Dendritic cell treated with granulocyte-macrophage colony-stimulating factor and Interleukin-4, amounts not matched to agents 40 ng/mL and 50 ng/mL, for 4 days (primary cell): Measurements from ENCODE around the gene GALC.
"Not testable (repeated sequence)": the region's sequence is repeated elsewhere in the genome, so short reads cannot be mapped to it uniquely, and the experiment has no call there.

Experiments used
- H3K27ac Mint-ChIP-seq: one replicate; pipeline ENCODE4 v1.8.0; 2022; ENCODE audit warnings: mild to moderate bottlenecking, mixed read lengths
- H3K27me3 Mint-ChIP-seq: one replicate; pipeline ENCODE4 v1.8.0; 2022; ENCODE audit warnings: mild to moderate bottlenecking, mixed read lengths
- H3K36me3 Mint-ChIP-seq: one replicate; pipeline ENCODE4 v1.8.0; 2022; ENCODE audit warnings: low read depth, mixed read lengths
- H3K4me1 Mint-ChIP-seq: one replicate; pipeline ENCODE4 v1.8.0; 2022; ENCODE audit warnings: low read depth, mixed read lengths
- H3K4me3 Mint-ChIP-seq: one replicate; pipeline ENCODE4 v1.8.0; 2022; ENCODE audit warnings: mild to moderate bottlenecking, moderate library complexity, mixed read lengths
- H3K9me3 Mint-ChIP-seq: one replicate; pipeline ENCODE4 v1.8.0; 2022; ENCODE audit warnings: mixed read lengths
- intact Hi-C: fragments of 100-400 bp; cut with micrococcal nuclease; formaldehyde crosslinking; loops from one replicate; pipeline ENCODE4 v1.15.0; 2022

The GALC gene

GRCh38 chr14:87992718-87993628 lies at the start of gene GALC:
GALC (minus strand) TSS chr14:87993182; CDS start chr14:87993164, 18 bp downstream.
- H3K4me3 Mint-ChIP-seq = peak within 1 kb of the TSS; percentile 83
- H3K9me3 Mint-ChIP-seq = no peaks in the 10 kb centered on the region
- H3K27me3 Mint-ChIP-seq = no peaks in the 10 kb centered on the region
- peaks cover 63% of the 10 kb centered on the region for H3K4me1 Mint-ChIP-seq
- H3K36me3 Mint-ChIP-seq = peaks cover 7% of the 10 kb centered on the region
- intact Hi-C loops = loop anchor here (10.0 kb wide), 1 partner anchor 52 kb away; no protein-coding TSS in a partner anchor
- H3K27ac Mint-ChIP-seq = peak within 1 kb of the TSS; percentile 90

- Mint-ChIP-seq H3K4me3 (no peak overlapping the region), H3K36me3 (no peaks in the 10 kb centered on the region), H3K27ac (no peak overlapping the region), H3K9me3 (no peaks in the 10 kb centered on the region), H3K4me1 (peaks cover 16% of the 10 kb centered on the region), H3K27me3 (peaks cover 14% of the 10 kb centered on the region)
- intact Hi-C loops = loop anchor here (5.0 to 10.0 kb wide), 2 partner anchors 37 to 45 kb away; partner anchors contain the start of gene GALC
Observed at GRCh38 chr14:88040146-88040545, 47.2 kb upstream of the GALC start.

- Mint-ChIP-seq H3K4me3 (no peak overlapping the region), H3K4me1 (peaks cover 16% of the 10 kb centered on the region), H3K27ac (no peak overlapping the region), H3K9me3 (no peaks in the 10 kb centered on the region), H3K36me3 (no peaks in the 10 kb centered on the region), H3K27me3 (peaks cover 14% of the 10 kb centered on the region)
- intact Hi-C loops = no loop called here
Observed at GRCh38 chr14:88039197-88039596, 46.2 kb upstream of the GALC start.

- Mint-ChIP-seq H3K4me3 (no peak overlapping the region), H3K27ac (no peak overlapping the region), H3K36me3 (no peaks in the 10 kb centered on the region), H3K4me1 (peaks cover 21% of the 10 kb centered on the region), H3K27me3 (peaks cover 14% of the 10 kb centered on the region), H3K9me3 (no peaks in the 10 kb centered on the region)
- intact Hi-C loops = no loop called here
Observed at GRCh38 chr14:88037325-88037724, 44.3 kb upstream of the GALC start.

GRCh38 chr14:88036422-88036821 lies 43.4 kb upstream of the GALC start:
- Mint-ChIP-seq H3K9me3 (no peaks in the 10 kb centered on the region), H3K27me3 (peaks cover 14% of the 10 kb centered on the region), H3K4me3 (no peak overlapping the region), H3K27ac (no peak overlapping the region), H3K36me3 (no peaks in the 10 kb centered on the region), H3K4me1 (peaks cover 21% of the 10 kb centered on the region)
- intact Hi-C loops = no loop called here

- Mint-ChIP-seq H3K27me3 (peaks cover 14% of the 10 kb centered on the region), H3K9me3 (no peaks in the 10 kb centered on the region), H3K36me3 (no peaks in the 10 kb centered on the region), H3K4me3 (no peak overlapping the region), H3K27ac (no peak overlapping the region), H3K4me1 (peaks cover 31% of the 10 kb centered on the region)
- intact Hi-C loops = no loop called here
Observed at GRCh38 chr14:88034076-88034475, 41.1 kb upstream of the GALC start.

GRCh38 chr14:88032373-88032772 lies 39.4 kb upstream of the GALC start:
- no peaks in the 10 kb centered on the region for H3K36me3 Mint-ChIP-seq
- peaks cover 33% of the 10 kb centered on the region for H3K4me1 Mint-ChIP-seq
- H3K27ac Mint-ChIP-seq = no peak overlapping the region
- peaks cover 8% of the 10 kb centered on the region for H3K27me3 Mint-ChIP-seq
- intact Hi-C loops = no loop called here
- no peaks in the 10 kb centered on the region for H3K9me3 Mint-ChIP-seq
- H3K4me3 Mint-ChIP-seq = no peak overlapping the region

- H3K36me3 Mint-ChIP-seq = no peaks in the 10 kb centered on the region
- H3K4me3 Mint-ChIP-seq = no peak overlapping the region
- peaks cover 42% of the 10 kb centered on the region for H3K4me1 Mint-ChIP-seq
- no peak overlapping the region for H3K27ac Mint-ChIP-seq
- no peaks in the 10 kb centered on the region for H3K9me3 Mint-ChIP-seq
- intact Hi-C loops = no loop called here
- peaks cover 4% of the 10 kb centered on the region for H3K27me3 Mint-ChIP-seq
Observed at GRCh38 chr14:88030892-88031291, 37.9 kb upstream of the GALC start.

- Mint-ChIP-seq H3K27me3 (no peaks in the 10 kb centered on the region), H3K9me3 (no peaks in the 10 kb centered on the region), H3K36me3 (no peaks in the 10 kb centered on the region), H3K4me1 (peaks cover 40% of the 10 kb centered on the region), H3K27ac (no peak overlapping the region), H3K4me3 (no peak overlapping the region)
- intact Hi-C loops = no loop called here
Observed at GRCh38 chr14:88030079-88030478, 37.1 kb upstream of the GALC start.

- no peak overlapping the region for H3K4me3 Mint-ChIP-seq
- intact Hi-C loops = loop anchor here (10.0 kb wide), 1 partner anchor 55 kb away; no protein-coding TSS in a partner anchor
- no peaks in the 10 kb centered on the region for H3K9me3 Mint-ChIP-seq
- no peak overlapping the region for H3K27ac Mint-ChIP-seq
- peaks cover 41% of the 10 kb centered on the region for H3K4me1 Mint-ChIP-seq
- H3K36me3 Mint-ChIP-seq = no peaks in the 10 kb centered on the region
- no peaks in the 10 kb centered on the region for H3K27me3 Mint-ChIP-seq
Observed at GRCh38 chr14:88029500-88029899, 36.5 kb upstream of the GALC start.

GRCh38 chr14:88026890-88027289 lies 33.9 kb upstream of the GALC start:
- Mint-ChIP-seq H3K36me3 (no peaks in the 10 kb centered on the region), H3K27ac (no peak overlapping the region), H3K9me3 (no peaks in the 10 kb centered on the region), H3K4me3 (no peak overlapping the region), H3K27me3 (no peaks in the 10 kb centered on the region), H3K4me1 (peaks cover 43% of the 10 kb centered on the region)
- intact Hi-C loops = loop anchor here (10.0 kb wide), 1 partner anchor 58 kb away; no protein-coding TSS in a partner anchor

- Mint-ChIP-seq H3K27ac (no peak overlapping the region), H3K36me3 (peaks cover 8% of the 10 kb centered on the region), H3K9me3 (peaks cover 9% of the 10 kb centered on the region), H3K27me3 (no peaks in the 10 kb centered on the region), H3K4me1 (peaks cover 38% of the 10 kb centered on the region), H3K4me3 (no peak overlapping the region)
- intact Hi-C loops = loop anchor here (10.0 kb wide), 1 partner anchor 59 kb away; no protein-coding TSS in a partner anchor
Observed at GRCh38 chr14:88025313-88025712, 32.3 kb upstream of the GALC start.

- H3K4me3 Mint-ChIP-seq, H3K27me3 Mint-ChIP-seq, H3K36me3 Mint-ChIP-seq, H3K27ac Mint-ChIP-seq, H3K9me3 Mint-ChIP-seq: not testable (repeated sequence)
- intact Hi-C loops = loop anchor here (10.0 kb wide), 1 partner anchor 60 kb away; no protein-coding TSS in a partner anchor
- H3K4me1 Mint-ChIP-seq = peaks cover 35% of the 10 kb centered on the region
Observed at GRCh38 chr14:88024252-88025086, 31.5 kb upstream of the GALC start.
